SU-DHL-6 (cell line): Measurements from ENCODE around the gene PNMT.

Source experiments
- CTCF ChIP-seq: fragments of 200-600 bp; sonication (generic); IDR thresholded peaks from one replicate; pipeline ENCODE4 v1.5.1; 2017; ENCODE audit warnings: antibody characterized with exemption, mild to moderate bottlenecking, low read length, moderate library complexity; ENCODE audit not compliant: insufficient read depth, poor library complexity, severe bottlenecking
- EZH2phosphoT487 ChIP-seq: fragments of 200-600 bp; sonication (generic), shearing (Covaris generic); conservative IDR thresholded peaks from 2 replicates; pipeline ENCODE4 v1.6.1; 2018; ENCODE audit warnings: mild to moderate bottlenecking, antibody characterized with exemption, low read length, moderate library complexity, mixed read lengths

DNA sequence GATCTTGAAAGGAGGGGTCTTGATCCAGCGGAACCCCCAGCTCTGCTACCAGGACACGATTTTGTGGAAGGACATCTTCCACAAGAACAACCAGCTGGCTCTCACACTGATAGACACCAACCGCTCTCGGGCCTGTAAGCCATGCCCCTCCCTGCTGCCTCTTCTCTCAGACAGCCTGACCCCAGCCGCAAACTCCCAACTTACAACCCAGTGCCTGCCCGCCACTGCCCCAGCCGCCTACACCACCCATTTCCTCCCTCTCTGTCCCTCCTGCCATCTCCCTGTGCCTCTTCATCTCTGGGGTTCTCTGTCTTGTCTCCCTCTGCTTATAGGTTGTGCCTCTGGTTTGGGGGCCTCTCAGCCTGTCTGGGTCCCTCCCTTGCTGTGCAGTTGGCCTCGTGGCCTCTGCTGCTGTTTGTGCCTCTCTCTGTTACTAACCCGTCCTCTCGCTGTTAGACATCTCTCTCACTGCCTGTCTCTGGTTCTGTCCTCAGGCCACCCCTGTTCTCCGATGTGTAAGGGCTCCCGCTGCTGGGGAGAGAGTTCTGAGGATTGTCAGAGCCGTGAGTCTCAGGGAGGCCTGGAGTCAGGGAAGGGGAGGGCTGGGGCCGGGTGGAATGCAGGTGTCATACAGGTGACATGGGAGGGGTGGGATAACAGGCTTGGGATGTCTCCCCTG is 41.2 kb downstream of the PNMT start:
- TF ChIP-seq EZH2phosphoT487 = no peak
- no peak for TF ChIP-seq CTCF
